SU-DHL-6 (cell line): ENCODE data around the gene ATP6V0A1.
"Not testable (repeated sequence)": the region's sequence is repeated elsewhere in the genome, so short reads cannot be mapped to it uniquely, and the experiment has no call there.

Experiments
- H2AFZ ChIP-seq: fragments of 200-600 bp; sonication (generic); 2 replicates; pipeline ENCODE4 v1.6.1; 2014; ENCODE audit warnings: low read depth, mild to moderate bottlenecking, moderate library complexity, mixed read lengths, antibody characterized with exemption, low read length; ENCODE audit not compliant: severe bottlenecking
- H3F3A ChIP-seq: fragments of 200-600 bp; shearing (Covaris generic); 2 replicates; pipeline ENCODE4 v1.6.0; 2016; ENCODE audit warnings: antibody characterized with exemption, mild to moderate bottlenecking; ENCODE audit not compliant: insufficient read depth
- H3K27ac ChIP-seq: fragments of 200-600 bp; sonication (generic); 2 replicates; pipeline ENCODE4 v1.5.1; 2016; ENCODE audit warnings: low read depth, mild to moderate bottlenecking, low read length, moderate library complexity, mixed read lengths
- H3K27me3 ChIP-seq: fragments of 200-600 bp; sonication (generic), shearing (Covaris generic); 2 replicates; pipeline ENCODE4 v1.6.0; 2014; ENCODE audit warnings: mild to moderate bottlenecking, low read length
- H3K36me3 ChIP-seq: fragments of 200-600 bp; sonication (generic); 2 replicates; pipeline ENCODE4 v1.6.1; 2014; ENCODE audit warnings: mild to moderate bottlenecking, low read length, mixed read lengths
- H3K4me2 ChIP-seq: fragments of 300-600, 200-600 bp; shearing (Covaris generic), sonication (generic); 2 replicates; pipeline ENCODE4 v1.6.0; 2014; ENCODE audit warnings: low read length, low read depth, mild to moderate bottlenecking; ENCODE audit not compliant: poor library complexity, severe bottlenecking
- H3K4me3 ChIP-seq: fragments of 200-600 bp; sonication (generic); 2 replicates; pipeline ENCODE4 v1.5.1; 2014; ENCODE audit warnings: antibody characterized with exemption, low read length, mild to moderate bottlenecking, mixed read lengths; ENCODE audit not compliant: insufficient read depth, poor library complexity, severe bottlenecking
- H3K79me2 ChIP-seq: fragments of 200-600 bp; sonication (generic); 2 replicates; pipeline ENCODE4 v1.6.1; 2014; ENCODE audit warnings: mild to moderate bottlenecking, low read length, moderate library complexity; ENCODE audit not compliant: insufficient read depth
- H3K9ac ChIP-seq: fragments of 200-600 bp; sonication (generic); 2 replicates; pipeline ENCODE4 v1.7.0; 2014; ENCODE audit warnings: mild to moderate bottlenecking, low read length
- H3K9me2 ChIP-seq: fragments of 200-600 bp; sonication (generic); replicated peaks from 2 replicates; pipeline ENCODE4 v1.6.1; 2014; ENCODE audit warnings: low read length; ENCODE audit not compliant: insufficient read depth
- H3K9me3 ChIP-seq: fragments of 200-600 bp; sonication (generic); 2 replicates; pipeline ENCODE4 v1.6.1; 2014; ENCODE audit warnings: low read length, mixed read lengths; ENCODE audit not compliant: insufficient read depth
- H4K20me1 ChIP-seq: fragments of 200-600 bp; sonication (generic); 2 replicates; pipeline ENCODE4 v1.6.1; 2014; ENCODE audit warnings: low read depth, mild to moderate bottlenecking, antibody characterized with exemption, low read length, moderate library complexity, mixed read lengths
- EZH2phosphoT487 ChIP-seq: fragments of 200-600 bp; sonication (generic), shearing (Covaris generic); conservative IDR thresholded peaks from 2 replicates; pipeline ENCODE4 v1.6.1; 2018; ENCODE audit warnings: mild to moderate bottlenecking, antibody characterized with exemption, low read length, moderate library complexity, mixed read lengths
- TF ChIP-seq, protein P1 (sequence below): fragments of 200-600 bp; sonication (generic); IDR thresholded peaks from one replicate; pipeline ENCODE4 v1.5.1; 2017; ENCODE audit warnings: antibody characterized with exemption, mild to moderate bottlenecking, low read length, moderate library complexity; ENCODE audit not compliant: insufficient read depth, poor library complexity, severe bottlenecking

ATP6V0A1 gene

DNA sequence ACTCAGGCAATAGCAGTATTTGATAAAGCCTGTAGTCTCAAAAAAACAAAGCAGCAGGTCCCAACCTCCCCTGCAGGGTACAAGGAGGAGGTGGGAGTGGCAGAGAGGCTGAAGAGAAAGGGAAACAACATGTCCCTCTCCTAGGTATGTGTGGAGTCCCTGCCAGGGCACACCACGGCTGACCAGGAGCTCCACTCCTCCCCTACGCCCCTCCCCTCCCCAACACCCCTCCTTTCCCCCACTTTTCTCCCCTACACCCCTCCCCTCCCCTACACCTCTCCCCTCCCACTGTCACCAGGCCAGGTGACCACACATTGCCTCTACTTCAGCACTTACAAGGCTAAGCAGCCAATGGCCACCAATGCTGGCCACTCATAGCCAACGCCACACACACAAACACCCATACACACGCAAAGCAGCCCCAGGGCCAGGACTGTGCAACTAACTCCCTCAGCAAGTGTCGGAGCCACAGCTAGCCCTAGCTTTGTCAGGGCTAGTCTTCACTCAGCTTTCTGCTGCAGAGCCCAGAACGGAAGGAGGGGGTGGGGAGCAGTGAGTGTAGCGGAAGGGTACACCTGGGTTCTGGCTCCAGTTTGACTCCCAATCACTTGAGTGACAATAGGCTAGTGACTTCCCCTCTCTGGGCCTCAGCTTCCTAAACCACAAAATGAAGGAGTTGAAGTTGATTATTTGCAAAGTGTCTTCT, 43.8 kb upstream of the ATP6V0A1 start:
- Histone ChIP-seq H3K4me3 (no peak overlapping the region), H3K9ac (no peak overlapping the region), H3K4me2 (peak overlapping the region; percentile 4), H3K27ac (no peak overlapping the region), H2AFZ (no peak overlapping the region), H3K9me3 (no peaks in the 10 kb centered on the region), H3K36me3 (no peaks in the 10 kb centered on the region), H3K27me3 (no peaks in the 10 kb centered on the region), H4K20me1 (no peaks in the 10 kb centered on the region), H3K79me2 (no peaks in the 10 kb centered on the region), H3K9me2 (no peaks in the 10 kb centered on the region), H3F3A (no peaks in the 10 kb centered on the region)
- no peak for TF ChIP-seq EZH2phosphoT487
- TF ChIP-seq, protein P1, sequence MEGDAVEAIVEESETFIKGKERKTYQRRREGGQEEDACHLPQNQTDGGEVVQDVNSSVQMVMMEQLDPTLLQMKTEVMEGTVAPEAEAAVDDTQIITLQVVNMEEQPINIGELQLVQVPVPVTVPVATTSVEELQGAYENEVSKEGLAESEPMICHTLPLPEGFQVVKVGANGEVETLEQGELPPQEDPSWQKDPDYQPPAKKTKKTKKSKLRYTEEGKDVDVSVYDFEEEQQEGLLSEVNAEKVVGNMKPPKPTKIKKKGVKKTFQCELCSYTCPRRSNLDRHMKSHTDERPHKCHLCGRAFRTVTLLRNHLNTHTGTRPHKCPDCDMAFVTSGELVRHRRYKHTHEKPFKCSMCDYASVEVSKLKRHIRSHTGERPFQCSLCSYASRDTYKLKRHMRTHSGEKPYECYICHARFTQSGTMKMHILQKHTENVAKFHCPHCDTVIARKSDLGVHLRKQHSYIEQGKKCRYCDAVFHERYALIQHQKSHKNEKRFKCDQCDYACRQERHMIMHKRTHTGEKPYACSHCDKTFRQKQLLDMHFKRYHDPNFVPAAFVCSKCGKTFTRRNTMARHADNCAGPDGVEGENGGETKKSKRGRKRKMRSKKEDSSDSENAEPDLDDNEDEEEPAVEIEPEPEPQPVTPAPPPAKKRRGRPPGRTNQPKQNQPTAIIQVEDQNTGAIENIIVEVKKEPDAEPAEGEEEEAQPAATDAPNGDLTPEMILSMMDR = no peak

DNA sequence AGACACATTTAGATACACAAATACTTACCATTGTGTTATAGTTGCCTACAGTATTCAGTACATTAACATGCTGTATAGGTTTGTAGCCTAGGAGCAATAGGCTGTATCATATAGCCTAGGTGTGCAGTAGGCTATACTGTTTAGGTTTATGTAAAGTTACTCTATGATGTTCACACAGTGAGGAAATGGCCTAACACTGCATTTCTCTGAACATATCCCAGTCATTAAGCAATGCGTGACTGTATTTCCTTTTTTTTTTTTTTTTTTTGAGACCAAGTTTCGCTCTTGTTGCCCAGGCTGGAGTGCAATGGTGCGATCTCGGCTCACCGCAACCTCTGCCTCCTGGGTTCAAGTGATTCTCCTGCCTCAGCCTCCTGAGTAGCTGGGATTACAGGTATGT, 40.7 kb upstream of the ATP6V0A1 start:
- not testable (repeated sequence) for H3K4me3 ChIP-seq, H3K9ac ChIP-seq, H2AFZ ChIP-seq, H4K20me1 ChIP-seq, H3F3A ChIP-seq, H3K79me2 ChIP-seq, H3K27me3 ChIP-seq, H3K9me3 ChIP-seq, H3K4me2 ChIP-seq, H3K27ac ChIP-seq, H3K9me2 ChIP-seq, H3K36me3 ChIP-seq

DNA sequence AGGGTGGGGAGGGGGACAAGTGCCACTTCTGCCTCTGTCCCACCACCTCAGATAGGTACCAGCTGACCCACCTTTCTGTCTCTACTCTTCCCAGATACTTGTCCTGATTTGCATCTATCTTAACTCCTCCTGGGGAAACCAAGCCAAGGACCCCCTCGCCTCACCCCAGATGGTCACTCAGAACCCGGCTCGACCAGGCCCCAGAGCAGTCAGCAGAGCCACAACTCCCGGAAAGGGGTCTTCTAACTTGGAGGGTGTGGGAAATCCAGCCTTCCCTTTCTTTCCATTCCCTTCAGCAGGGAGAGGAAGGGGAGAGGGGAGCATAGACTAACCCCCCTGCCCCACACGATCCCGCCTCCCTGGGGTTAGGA, 37.6 kb upstream of the ATP6V0A1 start:
- Histone ChIP-seq H3K4me2 (no peak overlapping the region), H3K79me2 (no peaks in the 10 kb centered on the region), H4K20me1 (no peaks in the 10 kb centered on the region), H3K27ac (no peak overlapping the region), H3K27me3 (no peaks in the 10 kb centered on the region), H3F3A (no peaks in the 10 kb centered on the region), H3K36me3 (no peaks in the 10 kb centered on the region), H3K9me3 (no peaks in the 10 kb centered on the region), H3K9me2 (no peaks in the 10 kb centered on the region), H3K4me3 (no peak overlapping the region), H2AFZ (no peak overlapping the region), H3K9ac (no peak overlapping the region)
- TF ChIP-seq, protein P1 = no peak
- TF ChIP-seq EZH2phosphoT487 = no peak

DNA sequence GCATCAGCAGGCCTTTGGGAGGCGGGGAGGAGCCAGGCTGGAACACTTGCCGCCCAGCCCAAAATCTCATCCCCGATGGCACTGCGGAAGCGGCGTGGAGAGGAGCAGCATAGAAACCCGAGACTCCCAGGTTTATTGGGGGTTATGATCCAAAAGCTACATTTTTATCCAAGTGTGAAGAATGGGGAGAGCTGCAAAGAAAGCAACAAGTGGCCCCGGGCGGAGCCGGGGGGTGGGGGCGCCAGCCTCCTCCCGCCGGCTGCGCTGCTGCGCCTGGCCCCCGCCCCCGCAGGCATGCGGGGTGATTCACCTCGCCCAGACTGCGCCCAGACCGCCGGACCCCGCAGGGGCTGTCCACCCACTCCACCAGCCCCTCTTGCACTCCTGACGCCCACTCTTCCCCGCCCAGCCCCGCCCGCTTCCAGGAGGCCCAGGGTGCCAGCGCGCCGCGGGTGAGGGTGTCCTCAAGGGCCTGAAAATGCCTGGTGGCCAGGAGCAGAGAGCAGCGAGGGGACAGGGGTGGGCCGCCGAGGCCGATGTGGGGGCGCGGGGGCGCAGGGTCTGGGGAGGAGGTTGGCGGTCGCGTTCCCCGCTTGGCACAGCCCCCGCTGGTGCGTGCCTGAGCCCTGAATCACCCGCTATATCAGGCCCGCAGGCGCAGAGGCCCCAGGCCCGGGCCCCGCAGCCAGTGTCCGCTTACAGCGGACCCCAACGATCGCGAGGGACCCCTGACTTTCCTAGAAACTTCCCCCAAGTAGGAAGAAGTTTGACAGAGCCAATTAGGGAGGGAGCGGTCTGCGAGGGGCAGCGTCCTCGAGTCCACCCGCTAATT, 37.0 kb upstream of the ATP6V0A1 start:
- no peaks in the 10 kb centered on the region for H3K79me2 ChIP-seq
- H3K4me2 ChIP-seq = no peak overlapping the region
- TF ChIP-seq, protein P1 = no peak
- TF ChIP-seq EZH2phosphoT487 = no peak
- no peaks in the 10 kb centered on the region for H4K20me1 ChIP-seq
- H3K9me2 ChIP-seq = no peaks in the 10 kb centered on the region
- H3K4me3 ChIP-seq = no peak overlapping the region
- H3K27ac ChIP-seq = no peak overlapping the region
- no peaks in the 10 kb centered on the region for H3F3A ChIP-seq
- no peak overlapping the region for H3K9ac ChIP-seq
- no peaks in the 10 kb centered on the region for H3K9me3 ChIP-seq
- H3K36me3 ChIP-seq = no peaks in the 10 kb centered on the region
- no peaks in the 10 kb centered on the region for H3K27me3 ChIP-seq
- no peak overlapping the region for H2AFZ ChIP-seq
